Hepatocyte (in vitro differentiated cells): ENCODE data around the gene PACRG. TPM values are rescaled to one million over a fixed set of nuclear protein-coding genes. Genes with fewer than 3 reads are reported as not detected.

ENCODE experiments used
- DNase-seq: peaks from one replicate; pipeline ENCODE4 v3.0.0-alpha.2; 2016; ENCODE audit warnings: low spot score
- H2AFZ ChIP-seq: fragments of 200-600 bp; sonication (generic); 2 replicates; pipeline ENCODE4 v1.6.0; 2016; ENCODE audit warnings: antibody characterized with exemption, mild to moderate bottlenecking
- H3K27ac ChIP-seq: fragments of 200-600 bp; sonication (generic); 2 replicates; pipeline ENCODE4 v1.5.1; 2016; ENCODE audit warnings: mild to moderate bottlenecking
- H3K27me3 ChIP-seq: fragments of 200-600 bp; sonication (generic); 2 replicates; pipeline ENCODE4 v1.6.1; 2016
- H3K36me3 ChIP-seq: fragments of 200-600 bp; sonication (generic); replicated peaks from 2 replicates; pipeline ENCODE4 v1.5.1; 2016; ENCODE audit warnings: low read depth; ENCODE audit not compliant: insufficient read depth
- H3K4me1 ChIP-seq: fragments of 200-600 bp; sonication (generic); 2 replicates; pipeline ENCODE4 v1.5.1; 2016; ENCODE audit warnings: mild to moderate bottlenecking, moderate library complexity; ENCODE audit not compliant: insufficient read depth
- H3K4me2 ChIP-seq: fragments of 200-600 bp; sonication (generic); 2 replicates; pipeline ENCODE4 v1.6.0; 2016
- H3K4me3 ChIP-seq: fragments of 200-600 bp; sonication (generic); 2 replicates; pipeline ENCODE4 v1.5.1; 2016; ENCODE audit warnings: mild to moderate bottlenecking
- H3K79me2 ChIP-seq: fragments of 200-600 bp; sonication (generic); 2 replicates; pipeline ENCODE4 v1.6.0; 2017; ENCODE audit warnings: mild to moderate bottlenecking
- H3K9me2 ChIP-seq: fragments of 200-600 bp; sonication (generic); replicated peaks from 2 replicates; pipeline ENCODE4 v1.6.0; 2017; ENCODE audit warnings: mild to moderate bottlenecking; ENCODE audit not compliant: insufficient read depth
- H3K9me3 ChIP-seq: fragments of 200-600 bp; sonication (generic); 2 replicates; pipeline ENCODE4 v1.5.1; 2016; ENCODE audit warnings: low read depth, mild to moderate bottlenecking
- H4K20me1 ChIP-seq: fragments of 200-600 bp; sonication (generic); 2 replicates; pipeline ENCODE4 v1.6.0; 2016; ENCODE audit warnings: mild to moderate bottlenecking; ENCODE audit not compliant: insufficient read depth, poor library complexity, severe bottlenecking
- EZH2 ChIP-seq: fragments of 200-600 bp; sonication (generic); IDR thresholded peaks from 2 replicates; pipeline ENCODE4 v1.6.1; 2016; ENCODE audit warnings: antibody characterized with exemption, mild to moderate bottlenecking, borderline replicate concordance
- EZH2phosphoT487 ChIP-seq: fragments of 200-600 bp; sonication (generic); IDR thresholded peaks from one replicate; pipeline ENCODE4 v1.6.1; 2018; ENCODE audit warnings: antibody characterized with exemption, mild to moderate bottlenecking, low read depth, moderate library complexity; ENCODE audit not compliant: unreplicated experiment, severe bottlenecking
- WGBS: methylation state at CpG from one replicate; pipeline ENCODE4 v1.1.6; 2016; ENCODE audit warnings: low lambda C conversion rate; ENCODE audit errors: missing lambda C conversion rate; 5-methylcytosine and 5-hydroxymethylcytosine counted together
- polyA plus RNA-seq: library from polyadenylated mRNA; unstranded; fragments of >200 nt; fragmentation: Nextera tagmentation; extraction: Ambion mirVana; gene quantifications from 2 replicates; pipeline ENCODE4 v1.2.1, GENCODE V29; 2016
- total RNA-seq: library from RNA; depleted of rRNA; stranded (reverse); fragments of >200 nt; gene quantifications from 2 replicates; pipeline ENCODE4 v1.2.3, GENCODE V29; 2014
- TF ChIP-seq, protein P1 (sequence below): fragments of 200-600 bp; sonication (generic); IDR thresholded peaks from 2 replicates; pipeline ENCODE4 v1.5.1; 2016; ENCODE audit warnings: antibody characterized with exemption, mild to moderate bottlenecking; ENCODE audit not compliant: poor library complexity

PACRG gene
- total and polyA plus RNA-seq, 2 experiments from 2014 or later, result 0.91 to 2.6 TPM

DNA sequence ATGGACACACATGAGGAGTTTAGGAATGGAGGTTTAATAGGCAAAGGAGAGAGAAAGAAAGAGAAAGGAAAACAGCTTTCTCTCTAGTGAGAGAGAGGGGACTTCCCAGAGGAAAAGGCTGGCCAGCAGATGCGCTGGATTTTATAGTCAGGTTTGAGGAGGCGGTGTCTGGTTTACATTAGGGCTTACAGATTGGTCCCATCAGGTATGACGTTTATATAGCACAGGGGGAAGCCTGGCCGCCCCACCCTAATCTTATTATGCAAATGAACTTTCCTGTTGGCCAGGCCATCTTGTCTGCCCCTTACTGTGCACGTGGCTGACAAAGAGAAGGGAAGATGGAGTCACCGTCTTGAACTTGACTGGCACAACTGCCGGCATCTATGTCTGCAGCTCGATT is 600.1 kb downstream of the PACRG start:
- no peak for TF ChIP-seq EZH2
- TF ChIP-seq, protein P1, sequence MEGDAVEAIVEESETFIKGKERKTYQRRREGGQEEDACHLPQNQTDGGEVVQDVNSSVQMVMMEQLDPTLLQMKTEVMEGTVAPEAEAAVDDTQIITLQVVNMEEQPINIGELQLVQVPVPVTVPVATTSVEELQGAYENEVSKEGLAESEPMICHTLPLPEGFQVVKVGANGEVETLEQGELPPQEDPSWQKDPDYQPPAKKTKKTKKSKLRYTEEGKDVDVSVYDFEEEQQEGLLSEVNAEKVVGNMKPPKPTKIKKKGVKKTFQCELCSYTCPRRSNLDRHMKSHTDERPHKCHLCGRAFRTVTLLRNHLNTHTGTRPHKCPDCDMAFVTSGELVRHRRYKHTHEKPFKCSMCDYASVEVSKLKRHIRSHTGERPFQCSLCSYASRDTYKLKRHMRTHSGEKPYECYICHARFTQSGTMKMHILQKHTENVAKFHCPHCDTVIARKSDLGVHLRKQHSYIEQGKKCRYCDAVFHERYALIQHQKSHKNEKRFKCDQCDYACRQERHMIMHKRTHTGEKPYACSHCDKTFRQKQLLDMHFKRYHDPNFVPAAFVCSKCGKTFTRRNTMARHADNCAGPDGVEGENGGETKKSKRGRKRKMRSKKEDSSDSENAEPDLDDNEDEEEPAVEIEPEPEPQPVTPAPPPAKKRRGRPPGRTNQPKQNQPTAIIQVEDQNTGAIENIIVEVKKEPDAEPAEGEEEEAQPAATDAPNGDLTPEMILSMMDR, result no peak
- no peak for TF ChIP-seq EZH2phosphoT487

DNA sequence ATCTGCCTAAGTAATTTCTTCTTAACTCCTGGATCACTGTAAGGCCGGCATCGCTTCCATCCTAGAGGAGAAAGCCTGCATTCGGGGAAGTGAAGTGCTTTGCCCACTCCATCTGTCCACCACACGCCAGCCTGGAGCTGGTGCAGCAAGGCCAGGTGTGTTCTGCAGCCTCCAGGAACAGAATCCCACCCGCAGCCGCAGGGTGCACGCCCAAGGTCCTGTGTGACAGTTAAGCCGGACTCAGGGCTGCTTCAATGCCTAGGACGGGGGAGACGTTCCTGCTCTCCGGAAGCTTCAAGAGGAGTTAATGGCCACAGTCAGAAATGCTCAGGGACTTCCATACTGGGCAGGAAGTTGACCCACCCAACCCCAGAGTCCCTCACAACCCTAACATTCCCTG is 600.6 kb downstream of the PACRG start:
- H3K79me2 ChIP-seq, result no peaks in the 10 kb centered on the region
- no peak for TF ChIP-seq EZH2phosphoT487
- TF ChIP-seq, protein P1, result no peak
- no peak for TF ChIP-seq EZH2
- no peaks in the 10 kb centered on the region for H3K9me2 ChIP-seq
- DNase-seq, result no peak
- no peaks in the 10 kb centered on the region for H3K36me3 ChIP-seq
- H2AFZ ChIP-seq, result no peak overlapping the region
- no peak overlapping the region for H3K4me3 ChIP-seq
- no peak overlapping the region for H3K4me2 ChIP-seq
- peaks cover 10% of the 10 kb centered on the region for H3K4me1 ChIP-seq
- H3K9me3 ChIP-seq, result no peaks in the 10 kb centered on the region
- H4K20me1 ChIP-seq, result no peaks in the 10 kb centered on the region
- no peaks in the 10 kb centered on the region for H3K27me3 ChIP-seq
- WGBS, result 97% methylated on average over 11 of the region's 11 CpGs
- H3K27ac ChIP-seq, result no peak overlapping the region

More for the DNA sequence above, 600.1 kb downstream of the PACRG start:
- no peak for DNase-seq
- H3K9me3 ChIP-seq, result no peaks in the 10 kb centered on the region
- H3K36me3 ChIP-seq, result no peaks in the 10 kb centered on the region
- WGBS, result 63% methylated on average over 8 of the region's 8 CpGs
- no peak overlapping the region for H3K4me3 ChIP-seq
- H3K9me2 ChIP-seq, result no peaks in the 10 kb centered on the region
- no peak overlapping the region for H3K4me2 ChIP-seq
- H2AFZ ChIP-seq, result no peak overlapping the region
- H3K27ac ChIP-seq, result no peak overlapping the region
- no peaks in the 10 kb centered on the region for H3K79me2 ChIP-seq
- H4K20me1 ChIP-seq, result no peaks in the 10 kb centered on the region
- no peaks in the 10 kb centered on the region for H3K27me3 ChIP-seq
- peaks cover 10% of the 10 kb centered on the region for H3K4me1 ChIP-seq

DNA sequence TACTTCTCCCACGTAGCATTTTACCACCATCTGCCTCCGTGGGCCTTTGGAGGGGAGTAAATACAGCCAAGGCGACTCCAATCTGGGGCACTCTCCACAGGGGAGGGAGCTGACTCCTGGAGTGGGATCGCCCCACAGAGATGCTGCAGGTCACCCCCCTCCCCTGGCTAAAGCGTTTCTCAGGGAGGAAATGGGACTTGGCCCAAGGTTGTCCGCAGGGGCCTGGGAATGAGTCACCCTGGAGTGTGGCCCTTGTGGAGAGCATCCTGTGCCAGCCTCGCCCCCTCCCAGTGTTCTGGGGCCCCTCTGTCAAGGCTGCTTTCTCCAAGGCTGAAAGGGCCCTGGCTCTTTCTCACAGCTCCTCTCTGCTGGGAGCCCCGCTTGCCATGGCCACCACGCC is 602.2 kb downstream of the PACRG start:
- Histone ChIP-seq H3K4me2 (no peak overlapping the region), H3K27me3 (no peaks in the 10 kb centered on the region), H3K9me3 (no peaks in the 10 kb centered on the region), H3K79me2 (no peaks in the 10 kb centered on the region), H3K4me3 (no peak overlapping the region), H3K36me3 (no peaks in the 10 kb centered on the region), H3K9me2 (no peaks in the 10 kb centered on the region), H3K27ac (no peak overlapping the region), H2AFZ (no peak overlapping the region), H3K4me1 (peaks cover 1% of the 10 kb centered on the region), H4K20me1 (no peaks in the 10 kb centered on the region)
- WGBS, result 63% methylated on average over 9 of the region's 9 CpGs
- DNase-seq, result no peak
- TF ChIP-seq, protein P1, result no peak
- TF ChIP-seq EZH2phosphoT487 (no peak), EZH2 (no peak)

DNA sequence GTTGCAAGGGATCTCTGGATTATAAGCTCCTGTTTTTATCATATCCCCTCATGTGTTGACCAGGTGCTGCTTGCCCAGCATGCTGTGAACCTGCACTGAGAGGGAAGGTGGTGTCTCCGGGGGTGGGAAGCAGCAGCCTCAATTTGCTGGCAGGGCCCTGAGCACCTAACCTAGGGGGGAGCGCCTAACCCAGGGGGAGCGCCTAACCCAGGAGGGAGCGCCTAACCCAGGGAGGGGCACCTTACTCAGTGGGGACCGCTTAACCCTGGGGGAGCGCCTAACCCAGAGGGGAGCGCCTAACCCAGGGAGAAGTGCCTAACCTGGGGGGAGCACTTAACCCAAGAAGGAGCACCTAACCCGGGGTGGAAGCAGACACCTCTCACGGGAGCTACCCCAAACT is 603.5 kb downstream of the PACRG start:
- WGBS, result 95% methylated on average over 8 of the region's 9 CpGs

More for the DNA sequence above, 603.5 kb downstream of the PACRG start:
- no peaks in the 10 kb centered on the region for H3K36me3 ChIP-seq
- no peak for DNase-seq
- TF ChIP-seq EZH2, result no peak
- H4K20me1 ChIP-seq, result no peaks in the 10 kb centered on the region
- no peak overlapping the region for H3K4me3 ChIP-seq
- no peaks in the 10 kb centered on the region for H3K9me3 ChIP-seq
- no peaks in the 10 kb centered on the region for H3K4me1 ChIP-seq
- no peak overlapping the region for H3K27ac ChIP-seq
- no peaks in the 10 kb centered on the region for H3K27me3 ChIP-seq
- H3K4me2 ChIP-seq, result no peak overlapping the region
- no peaks in the 10 kb centered on the region for H3K9me2 ChIP-seq
- H3K79me2 ChIP-seq, result no peaks in the 10 kb centered on the region
- H2AFZ ChIP-seq, result no peak overlapping the region
